HTERT RPE-1 (cell line): ENCODE data around the gene SLK.

ENCODE experiments used
- in situ Hi-C: fragments of 300-500 bp; cut with MboI; formaldehyde crosslinking; loops from 4 replicates; pipeline ENCODE4 v1.14.3; 2020; ENCODE audit warnings: low sequenced_read_pairs

SLK gene

DNA sequence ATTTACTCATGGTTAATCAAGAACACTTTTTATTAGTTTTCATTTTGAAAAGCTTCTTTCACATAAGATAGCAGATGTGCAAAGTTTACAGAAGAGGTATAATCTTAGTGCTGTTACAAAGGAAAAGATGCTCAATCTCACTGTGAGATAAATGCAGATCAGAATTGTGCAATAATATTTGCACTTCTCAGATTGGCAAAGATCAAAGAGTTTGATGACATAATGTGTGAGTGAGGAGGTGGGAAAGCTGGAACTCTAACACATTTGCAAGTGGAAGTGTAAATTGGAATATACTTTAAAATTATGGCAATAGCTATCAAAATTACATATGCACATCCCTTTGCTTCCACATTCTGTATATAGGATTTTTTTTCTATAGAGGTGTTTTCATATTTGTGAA, 27.4 kb upstream of the SLK start:
- in situ Hi-C loops: no loop called here

DNA sequence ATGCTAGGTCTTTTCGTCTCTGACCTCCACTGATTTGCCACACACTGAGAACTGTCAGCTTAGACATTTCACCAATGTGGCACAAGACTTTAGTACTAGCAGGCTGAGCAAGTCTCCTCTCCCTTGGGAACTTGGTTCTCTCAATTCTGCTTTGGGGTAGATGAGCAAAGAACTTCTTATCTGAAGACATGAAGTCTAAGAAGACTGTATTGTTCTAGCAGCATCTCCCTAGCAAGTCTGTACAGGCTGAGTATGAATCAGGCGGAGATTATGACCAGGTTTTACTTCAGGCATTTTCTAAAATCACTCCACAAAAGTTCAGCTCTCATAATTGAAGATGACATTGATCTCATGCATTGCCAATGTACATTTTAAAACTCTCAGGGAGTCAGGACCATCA, 25.1 kb upstream of the SLK start:
- in situ Hi-C loops: no loop called here

DNA sequence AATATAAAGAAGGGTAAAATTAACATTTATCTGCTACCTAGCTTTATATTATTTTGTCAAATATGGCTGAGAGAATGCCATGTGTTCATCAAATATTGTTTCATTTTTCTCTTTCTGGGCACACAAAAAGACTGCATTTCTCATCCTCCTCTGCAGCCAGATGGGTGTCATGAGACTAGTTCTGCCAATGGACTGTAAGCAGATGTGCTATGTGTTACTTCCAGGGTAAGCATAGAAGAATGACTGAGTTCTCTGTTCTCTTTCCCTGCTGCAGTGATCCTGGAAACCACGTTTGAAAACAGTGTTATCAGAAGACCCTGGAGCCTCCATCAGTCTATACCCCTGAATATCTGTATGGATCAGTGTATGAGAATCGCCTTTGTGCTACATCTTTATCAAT, 24.1 kb upstream of the SLK start:
- in situ Hi-C loops: no loop called here

DNA sequence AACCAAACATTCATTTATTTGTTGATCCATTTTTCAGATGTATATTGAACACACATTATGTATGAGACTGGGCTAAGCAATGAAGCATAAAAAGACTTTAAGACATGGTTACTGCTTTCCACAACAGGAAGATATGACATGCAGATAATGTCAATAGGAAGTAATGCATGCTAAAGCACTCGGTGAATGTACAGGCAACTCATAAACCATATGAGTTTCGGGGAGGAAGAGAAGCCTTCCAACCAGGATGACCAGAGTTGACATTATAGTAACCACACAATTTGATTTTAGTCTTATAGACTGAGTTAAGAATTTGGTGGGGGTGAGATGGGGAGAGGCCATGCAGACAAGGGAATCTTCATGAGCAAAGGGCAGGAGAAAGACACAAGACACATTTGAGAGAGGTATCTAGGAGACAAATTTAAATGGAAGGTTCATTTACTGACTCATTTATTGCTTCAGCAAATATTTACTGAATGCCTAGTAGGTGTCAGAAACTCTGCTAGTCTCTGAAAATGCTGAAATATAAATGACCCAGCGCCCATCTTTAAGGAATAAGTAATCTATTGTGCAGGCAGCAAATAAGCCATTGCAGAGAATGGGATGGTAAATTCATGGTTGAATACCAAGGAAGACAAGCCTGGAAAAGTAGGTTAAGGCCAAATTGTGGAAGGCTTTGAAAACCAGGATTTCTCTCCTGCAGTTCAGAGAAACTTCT, 19.0 kb upstream of the SLK start:
- in situ Hi-C loops: no loop called here

DNA sequence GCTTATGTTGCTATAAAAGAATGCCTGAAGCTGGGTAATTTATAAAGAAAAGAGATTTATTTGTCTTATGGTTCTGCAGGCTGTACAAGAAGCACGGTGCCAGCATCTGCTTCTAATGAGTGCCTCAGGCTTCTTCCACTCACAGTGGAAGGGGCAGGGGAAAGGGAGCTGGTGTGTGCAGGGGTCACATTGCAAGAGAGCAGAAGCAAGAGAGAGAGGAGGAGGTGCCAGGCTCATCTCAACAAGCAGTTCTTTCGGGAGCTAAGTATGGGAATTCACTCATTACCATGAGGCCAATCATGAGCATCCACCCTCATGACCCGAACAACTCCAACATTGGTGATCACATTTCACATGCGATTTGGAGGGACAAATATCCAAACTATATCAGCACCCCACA, 17.2 kb upstream of the SLK start:
- in situ Hi-C loops: no loop called here

DNA sequence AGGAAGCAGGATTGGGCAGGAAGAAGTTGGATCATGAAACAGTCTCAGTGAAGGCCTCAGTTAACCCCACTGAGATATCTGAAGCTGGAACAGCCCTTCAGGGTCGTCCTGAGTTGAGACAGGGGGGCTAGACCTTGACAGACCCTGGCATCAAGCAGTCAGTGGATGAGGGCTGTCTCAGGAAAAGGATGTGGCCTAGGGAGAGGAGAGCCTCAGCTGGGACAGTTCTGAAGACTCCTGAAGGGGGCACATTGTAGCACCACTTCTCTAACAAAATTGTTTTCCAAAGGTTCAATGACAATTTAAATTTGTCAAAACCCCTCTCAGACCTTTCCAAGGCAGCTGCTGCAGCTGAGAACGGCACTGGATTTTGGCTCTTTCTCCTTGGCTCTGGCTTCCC, 15.8 kb upstream of the SLK start:
- in situ Hi-C loops: no loop called here

DNA sequence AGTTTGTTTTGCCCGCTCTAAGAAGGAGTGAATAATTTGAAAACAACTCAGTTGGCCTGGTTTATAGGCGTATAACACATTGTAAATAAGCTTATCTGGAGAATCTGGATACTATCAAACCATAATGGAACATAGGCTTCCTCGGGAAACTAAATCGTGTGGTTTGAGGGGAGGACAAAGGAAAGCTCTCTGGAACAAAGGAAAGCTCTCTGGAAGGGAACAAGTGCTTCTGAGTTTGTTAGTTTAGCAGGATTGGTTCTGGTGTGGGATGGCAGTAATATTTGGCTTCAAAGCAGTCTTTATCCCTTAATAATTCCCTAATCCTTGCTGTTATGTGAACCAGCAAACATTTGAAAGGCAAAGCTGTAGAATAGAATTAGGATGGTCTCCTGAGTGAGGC, 15.0 kb upstream of the SLK start:
- in situ Hi-C loops: no loop called here

DNA sequence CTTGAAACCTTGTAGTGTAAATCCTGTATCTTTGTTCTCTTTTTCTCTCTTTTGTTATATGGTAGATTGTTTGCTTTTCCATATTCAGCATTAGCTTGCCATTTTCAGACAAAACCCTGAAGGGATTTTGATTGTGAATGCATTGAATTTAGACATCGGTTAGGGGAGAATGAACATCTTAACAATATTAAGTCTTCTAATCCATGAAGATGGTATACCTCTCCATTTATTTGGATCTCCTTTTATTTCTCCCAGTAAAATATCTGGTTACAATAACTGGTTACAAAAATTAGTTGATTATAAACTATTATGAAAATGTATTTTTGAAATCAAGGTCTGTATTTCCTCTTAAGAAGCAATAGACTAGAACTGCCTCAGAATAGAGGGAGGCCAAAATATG, 12.4 kb upstream of the SLK start:
- in situ Hi-C loops: no loop called here

DNA sequence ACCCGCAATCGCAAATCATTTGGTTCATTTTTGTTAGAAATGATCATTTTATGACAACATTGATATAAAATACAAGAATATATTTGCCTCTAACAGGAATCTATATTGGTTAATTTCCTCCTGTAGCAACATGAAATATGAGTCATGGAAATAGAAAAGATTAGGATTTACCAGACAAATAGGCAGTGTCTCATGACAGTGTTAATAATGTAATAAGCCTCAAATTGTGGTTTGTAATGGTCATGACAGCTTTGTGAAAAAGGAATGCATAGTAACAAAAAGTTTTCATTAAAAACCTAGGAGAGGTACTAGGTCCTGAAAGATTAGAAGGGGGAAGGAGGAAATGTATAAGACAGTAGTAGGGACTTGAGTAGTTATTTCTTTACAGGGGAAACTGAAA, 7.9 kb upstream of the SLK start:
- in situ Hi-C loops: no loop called here

DNA sequence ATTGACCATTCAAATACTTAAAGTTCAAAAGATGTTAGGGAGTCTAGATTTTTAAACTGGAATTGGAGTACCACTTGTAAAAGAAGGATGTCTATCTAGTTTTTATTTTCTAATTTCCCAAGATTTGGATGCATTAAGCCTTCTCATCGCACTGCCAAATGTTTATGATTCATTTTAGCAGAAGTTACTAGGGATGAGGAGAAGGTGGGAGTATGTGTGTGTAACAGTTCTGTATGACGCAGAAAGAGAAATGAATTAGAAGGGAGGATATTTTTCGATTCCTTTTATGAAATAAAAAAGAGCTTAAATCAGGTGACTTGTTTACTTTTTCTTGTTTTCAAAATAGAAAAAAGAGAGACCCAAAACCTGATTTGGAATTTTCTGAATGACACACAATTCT, 6.8 kb upstream of the SLK start:
- in situ Hi-C loops: no loop called here

DNA sequence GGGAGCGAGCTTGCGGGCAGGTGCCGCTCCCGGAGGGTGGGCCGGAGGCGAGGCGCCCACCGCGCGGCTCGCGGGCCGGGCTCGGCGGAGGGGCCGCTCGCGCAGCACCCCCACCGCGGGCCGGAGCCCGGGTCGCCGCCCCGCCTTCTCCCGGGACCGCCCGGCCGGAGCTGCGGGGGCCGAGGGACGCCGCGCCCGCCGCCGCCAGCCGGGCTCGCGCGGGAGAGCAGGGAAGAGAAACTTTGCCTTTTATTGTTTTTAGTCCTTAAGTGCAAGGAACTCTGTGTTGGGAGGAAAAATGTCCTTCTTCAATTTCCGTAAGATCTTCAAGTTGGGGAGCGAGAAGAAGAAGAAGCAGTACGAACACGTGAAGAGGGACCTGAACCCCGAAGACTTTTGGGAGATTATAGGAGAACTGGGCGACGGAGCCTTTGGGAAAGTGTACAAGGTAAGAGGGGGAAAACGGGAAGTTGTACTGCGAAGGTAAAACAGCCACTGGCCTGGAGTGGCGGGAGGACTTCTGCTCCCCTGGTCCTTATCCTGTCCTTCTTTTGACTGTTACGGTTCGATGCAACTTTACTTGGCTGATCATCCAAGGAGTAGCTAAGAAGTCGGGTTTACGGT, 620 bp downstream of the SLK start:
- in situ Hi-C loops: no loop called here

DNA sequence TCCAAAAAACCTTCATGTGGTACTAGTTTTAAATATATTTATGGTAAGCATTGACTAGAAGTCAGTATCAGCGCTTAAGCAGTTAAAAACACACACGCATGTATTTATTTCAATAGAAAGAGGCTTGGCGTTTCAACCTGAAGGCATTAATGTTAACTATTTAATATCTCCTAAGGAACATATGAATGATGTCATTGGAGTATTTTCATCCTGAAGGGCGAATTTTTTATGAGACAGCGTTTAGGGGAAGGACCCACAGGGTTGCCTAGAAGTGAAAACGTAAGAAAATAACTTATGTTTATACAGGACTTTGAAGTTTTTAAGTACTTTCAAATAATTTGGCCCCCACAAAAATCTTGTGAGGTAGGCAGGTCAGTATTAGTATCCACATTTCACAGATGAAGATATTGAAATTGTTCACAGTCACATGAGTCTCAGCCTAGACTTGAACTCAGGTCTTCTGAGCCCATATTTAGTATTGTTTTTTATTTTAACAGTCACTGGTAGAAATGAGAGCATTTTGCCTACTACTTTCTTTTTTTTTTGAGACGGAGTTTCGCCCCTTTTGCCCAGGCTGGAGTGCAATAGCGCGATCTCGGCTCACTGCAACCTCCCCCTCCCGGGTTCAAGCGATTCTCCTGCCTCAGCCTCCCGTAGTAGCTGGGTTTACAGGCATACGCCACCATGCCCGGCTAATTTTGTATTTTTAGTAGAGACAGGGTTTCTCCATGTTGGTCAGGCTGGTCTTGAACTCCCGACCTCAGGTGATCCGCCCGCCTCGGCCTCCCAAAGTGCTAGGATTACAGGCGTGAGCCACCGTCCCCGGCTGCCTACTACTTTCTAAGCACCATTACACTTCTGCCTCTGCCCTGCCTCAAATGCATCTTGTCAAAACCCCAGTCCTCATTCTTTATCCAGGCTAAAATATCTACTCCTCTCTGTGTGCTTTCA, 1.8 kb downstream of the SLK start:
- in situ Hi-C loops: no loop called here

DNA sequence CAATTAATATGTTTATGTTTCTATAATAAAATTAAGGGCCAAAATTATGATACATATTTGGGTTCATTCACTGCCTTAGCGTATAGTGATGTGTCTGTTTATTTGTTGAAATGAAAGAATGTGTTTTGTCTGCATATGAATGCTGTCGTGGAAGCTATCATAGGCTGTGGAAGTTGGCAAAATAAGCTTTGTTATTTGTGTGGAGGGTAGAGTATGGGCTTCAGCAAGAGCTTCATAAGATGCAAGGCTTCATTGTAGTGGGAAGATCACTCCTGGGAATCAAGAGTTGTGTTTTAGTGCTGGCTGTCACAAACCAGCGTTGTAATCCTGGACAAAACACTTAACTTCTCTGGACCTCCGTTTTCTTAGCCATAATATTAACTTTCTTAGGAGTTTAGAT, 2.5 kb downstream of the SLK start:
- in situ Hi-C loops: no loop called here

DNA sequence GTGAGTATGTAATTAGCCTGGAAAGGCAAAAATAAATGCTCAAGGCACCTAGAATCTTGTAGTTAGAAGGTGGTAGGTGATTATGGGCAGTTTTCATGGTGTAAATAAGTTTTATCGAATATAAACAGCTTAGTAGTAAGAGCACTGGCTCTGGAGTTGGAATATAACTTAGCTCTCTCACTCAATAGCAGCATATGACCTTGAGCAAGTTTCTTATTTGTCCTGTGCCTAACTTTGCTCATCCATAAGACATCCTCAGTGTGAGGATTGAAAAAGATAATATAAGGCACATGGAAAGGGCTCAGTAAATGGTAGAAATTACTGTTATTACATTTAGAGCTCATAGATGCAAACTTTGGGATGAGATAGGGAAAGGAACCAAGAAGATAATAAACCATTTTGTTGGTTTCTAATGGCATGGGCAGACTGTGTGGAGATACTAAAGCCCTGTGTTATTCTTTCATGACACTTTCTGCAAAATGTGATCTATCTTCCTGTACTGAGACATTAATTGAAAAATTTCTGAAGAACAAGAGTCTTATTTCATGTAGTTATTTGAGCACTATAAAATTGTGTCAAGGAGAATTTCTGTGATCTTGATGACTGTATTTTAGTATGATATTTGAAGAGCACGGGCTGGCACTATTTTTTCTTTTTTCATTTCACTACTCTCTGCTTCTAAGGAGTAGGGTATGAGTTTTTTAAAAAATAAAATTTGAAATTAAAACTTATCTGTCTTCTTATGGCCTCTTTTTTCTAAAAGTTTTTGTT, 3.1 kb downstream of the SLK start:
- in situ Hi-C loops: no loop called here

DNA sequence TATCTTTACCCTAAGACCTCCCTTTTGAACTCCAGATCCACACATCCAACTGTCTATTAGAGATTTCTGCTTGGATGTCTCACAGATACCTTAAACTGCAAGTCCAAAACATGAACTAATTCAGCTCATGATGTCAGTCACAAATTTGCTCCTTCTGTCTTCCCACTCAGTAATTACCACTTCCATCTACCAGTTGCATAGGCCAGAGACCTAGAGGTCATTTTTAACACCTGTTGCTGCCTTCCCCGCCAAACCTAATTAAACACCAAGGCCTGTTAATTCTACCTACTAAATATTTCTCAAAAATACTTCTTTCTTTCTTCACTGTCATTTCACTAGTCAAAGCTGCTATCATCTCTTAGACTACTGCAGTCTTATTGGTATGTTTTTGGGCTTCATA, 8.2 kb downstream of the SLK start:
- in situ Hi-C loops: no loop called here

DNA sequence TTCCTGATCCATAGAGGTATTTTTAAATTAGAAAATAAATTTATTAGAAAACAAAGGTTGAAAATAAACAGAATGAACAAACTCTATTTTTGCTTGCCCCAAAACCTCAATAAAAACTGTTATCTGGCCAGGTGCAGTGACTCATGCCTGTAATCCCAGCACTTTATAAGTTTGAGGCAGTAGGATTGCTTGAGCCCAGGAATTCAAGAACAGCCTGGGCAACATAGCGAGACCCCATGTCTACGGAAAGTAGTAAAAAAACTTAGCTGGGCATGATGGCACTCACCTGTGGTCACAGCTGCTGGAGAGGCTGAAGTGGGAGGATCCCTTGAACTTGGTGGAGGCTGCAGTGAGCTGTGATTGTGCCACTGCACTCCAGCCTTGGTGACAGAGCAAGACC, 10.3 kb downstream of the SLK start:
- in situ Hi-C loops: no loop called here

DNA sequence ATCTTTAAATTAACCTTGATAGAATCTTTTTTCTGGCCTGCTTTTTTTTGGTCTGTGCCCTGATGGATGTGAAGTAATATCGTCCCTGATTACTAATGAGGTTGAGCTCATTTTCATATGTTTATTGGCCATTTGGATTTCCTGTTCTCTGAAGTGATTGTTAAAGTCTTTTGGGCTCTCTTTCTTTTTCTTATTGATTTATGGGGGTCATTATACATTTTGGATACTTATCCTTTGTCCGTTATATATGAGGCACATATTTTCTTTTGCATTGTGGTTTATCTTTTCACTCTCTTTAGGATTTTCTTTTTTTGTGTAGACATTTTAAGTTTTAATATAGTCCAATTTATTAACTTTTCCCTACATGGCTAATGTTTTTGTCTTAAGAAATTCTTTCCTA, 12.6 kb downstream of the SLK start:
- in situ Hi-C loops: no loop called here

DNA sequence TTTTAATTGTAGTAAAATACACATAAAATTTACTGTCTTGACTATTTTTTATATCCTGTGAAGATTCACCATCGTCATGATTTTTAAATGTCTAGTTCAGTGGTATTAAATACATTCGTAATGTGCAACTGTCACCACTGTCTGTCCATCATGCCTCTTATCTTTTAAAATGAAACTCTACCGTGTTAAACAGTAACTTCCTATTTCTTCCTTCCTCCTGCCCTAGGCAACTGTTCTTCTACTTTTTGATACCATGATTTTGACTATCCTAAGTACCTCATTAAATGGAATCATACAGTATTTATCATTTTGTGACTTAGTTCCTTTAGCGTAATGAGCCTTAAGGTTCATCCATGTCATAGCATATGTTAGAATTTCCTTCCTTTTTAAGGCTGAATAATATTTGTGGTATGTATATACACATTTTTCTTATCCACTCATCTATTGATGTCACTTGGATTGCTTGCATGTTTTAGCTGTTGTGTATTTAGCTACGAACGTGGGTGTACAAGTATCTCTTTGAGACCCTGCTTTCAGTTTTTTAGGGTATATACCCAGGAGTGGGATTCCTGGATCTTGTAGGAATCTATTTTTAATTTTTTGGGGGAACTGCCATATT, 13.5 kb downstream of the SLK start:
- in situ Hi-C loops: no loop called here

DNA sequence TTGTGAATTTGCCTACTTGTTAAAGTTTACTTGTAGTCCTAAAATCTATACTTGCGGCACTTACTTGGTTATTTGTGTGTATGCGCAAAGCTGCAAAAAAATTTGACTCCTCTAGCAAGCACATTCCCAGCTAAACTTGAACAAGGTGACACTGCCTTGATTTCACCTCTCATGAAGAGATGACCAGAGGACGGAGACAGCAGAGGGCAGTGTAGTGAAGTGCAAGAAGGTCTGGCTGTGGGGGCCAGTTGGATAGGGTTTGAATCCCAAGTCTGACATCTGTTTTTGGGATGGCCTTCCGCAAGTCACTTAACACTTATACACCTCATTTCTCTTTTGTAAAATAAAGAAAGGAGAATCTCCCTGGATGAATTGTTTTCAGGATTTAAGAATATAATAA, 15.7 kb downstream of the SLK start:
- in situ Hi-C loops: no loop called here

DNA sequence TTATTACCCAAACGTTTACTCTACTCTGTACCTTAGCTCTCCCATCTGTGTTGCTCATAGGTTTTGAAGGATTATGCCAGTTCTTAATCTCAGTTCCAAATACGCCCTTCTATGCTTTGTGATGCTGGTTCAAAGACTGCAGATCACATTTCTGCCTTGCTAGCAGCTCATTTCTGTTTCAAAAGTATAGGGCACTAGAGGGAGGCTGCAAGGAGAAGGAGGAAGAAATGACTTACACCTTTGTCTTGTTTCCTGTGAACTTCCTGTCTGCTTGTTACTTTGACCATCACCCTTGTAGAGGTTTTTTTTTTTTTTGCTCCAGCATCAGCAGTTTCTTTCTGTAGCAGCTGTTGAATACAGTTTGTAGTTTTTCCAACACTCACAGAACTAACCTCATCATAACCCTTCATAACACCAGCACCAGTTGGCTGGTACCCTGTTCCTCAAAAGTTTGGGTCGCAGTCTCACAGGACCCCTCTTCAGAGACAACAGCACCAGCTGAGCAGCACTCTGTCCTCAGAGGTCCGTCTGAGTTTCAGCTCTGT, 16.5 kb downstream of the SLK start:
- in situ Hi-C loops: no loop called here
